ENCODE data around the gene NOM1. TPM values are rescaled to one million over a fixed set of nuclear protein-coding genes. Genes with fewer than 3 reads are reported as not detected.

The NOM1 gene
- total RNA-seq, 1 experiment from 2014 or later: 30.3 TPM

GRCh38 chr7:156941393-156942182 is 7.9 kb upstream of the NOM1 start:
- in situ Hi-C loops (cut with HindIII; ENCODE audit: low pct_unique_long_range_greater_than_20kb, low sequenced_read_pairs) (no loop called here), intact Hi-C loops (cut with micrococcal nuclease; ENCODE audit: unreplicated experiment) (no loop called here)
- Histone ChIP-seq H3K27ac (ENCODE audit: low read length) (no peak overlapping the region), H3K36me3 (ENCODE audit: control insufficient read depth, insufficient read depth, low read length) (no peaks in the 10 kb centered on the region), H3K9me3 (ENCODE audit: control insufficient read depth, insufficient read depth, low read depth, low read length) (no peaks in the 10 kb centered on the region), H3K4me3 (ENCODE audit: low read depth in 2 of 2, low read length in 2 of 2) (no peak overlapping the region), H3K27me3 (ENCODE audit: control insufficient read depth, insufficient read depth, low read length) (no peaks in the 10 kb centered on the region), H3K4me1 (ENCODE audit: control insufficient read depth, insufficient read depth, low read length) (0 out of 2 replicates have a peak, but pooled peaks cover under 1% of the 10 kb centered on the region)
- POLR2A ChIA-PET: no interaction called here
- no TSS peak for BruUV-seq (replicated peaks)
- CTCF ChIA-PET: no interaction called here
- DNase-seq (ENCODE audit: low read depth, low spot score): no peak
- TF ChIP-seq TCF7L2 (IDR thresholded peaks at IDR 0.05; ENCODE audit: low read depth, low read length) (no peak), POLR2AphosphoS5 (IDR thresholded peaks at IDR 0.05; ENCODE audit: low read depth, low read length) (no peak), SIN3A (IDR thresholded peaks at IDR 0.05; ENCODE audit: borderline replicate concordance, insufficient read depth, low read depth, low read length) (no peak), REST (IDR thresholded peaks at IDR 0.05; ENCODE audit: insufficient read depth in 1 of 2, low read depth in 2 of 2, low read length in 1 of 2) (no peak)
- TF ChIP-seq, protein P1, sequence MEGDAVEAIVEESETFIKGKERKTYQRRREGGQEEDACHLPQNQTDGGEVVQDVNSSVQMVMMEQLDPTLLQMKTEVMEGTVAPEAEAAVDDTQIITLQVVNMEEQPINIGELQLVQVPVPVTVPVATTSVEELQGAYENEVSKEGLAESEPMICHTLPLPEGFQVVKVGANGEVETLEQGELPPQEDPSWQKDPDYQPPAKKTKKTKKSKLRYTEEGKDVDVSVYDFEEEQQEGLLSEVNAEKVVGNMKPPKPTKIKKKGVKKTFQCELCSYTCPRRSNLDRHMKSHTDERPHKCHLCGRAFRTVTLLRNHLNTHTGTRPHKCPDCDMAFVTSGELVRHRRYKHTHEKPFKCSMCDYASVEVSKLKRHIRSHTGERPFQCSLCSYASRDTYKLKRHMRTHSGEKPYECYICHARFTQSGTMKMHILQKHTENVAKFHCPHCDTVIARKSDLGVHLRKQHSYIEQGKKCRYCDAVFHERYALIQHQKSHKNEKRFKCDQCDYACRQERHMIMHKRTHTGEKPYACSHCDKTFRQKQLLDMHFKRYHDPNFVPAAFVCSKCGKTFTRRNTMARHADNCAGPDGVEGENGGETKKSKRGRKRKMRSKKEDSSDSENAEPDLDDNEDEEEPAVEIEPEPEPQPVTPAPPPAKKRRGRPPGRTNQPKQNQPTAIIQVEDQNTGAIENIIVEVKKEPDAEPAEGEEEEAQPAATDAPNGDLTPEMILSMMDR (IDR thresholded peaks at IDR 0.05): no peak
- ATAC-seq: no peak

GRCh38 chr7:156942708-156943090 is 6.8 kb upstream of the NOM1 start:
- in situ Hi-C loops (cut with HindIII; ENCODE audit: low pct_unique_long_range_greater_than_20kb, low sequenced_read_pairs): no loop called here
- no TSS peak for BruUV-seq (replicated peaks)
- Histone ChIP-seq H3K27me3 (ENCODE audit: control insufficient read depth, insufficient read depth, low read length) (no peaks in the 10 kb centered on the region), H3K27ac (ENCODE audit: low read length) (no peak overlapping the region), H3K9me3 (ENCODE audit: control insufficient read depth, insufficient read depth, low read depth, low read length) (no peaks in the 10 kb centered on the region), H3K36me3 (ENCODE audit: control insufficient read depth, insufficient read depth, low read length) (no peaks in the 10 kb centered on the region), H3K4me3 (ENCODE audit: low read depth in 2 of 2, low read length in 2 of 2) (no peak overlapping the region), H3K4me1 (ENCODE audit: control insufficient read depth, insufficient read depth, low read length) (0 out of 2 replicates have a peak, but pooled peaks cover 6% of the 10 kb centered on the region)
- intact Hi-C loops (cut with micrococcal nuclease; ENCODE audit: unreplicated experiment): no loop called here
- POLR2A ChIA-PET: no interaction called here
- TF ChIP-seq SIN3A (IDR thresholded peaks at IDR 0.05; ENCODE audit: borderline replicate concordance, insufficient read depth, low read depth, low read length) (no peak), REST (IDR thresholded peaks at IDR 0.05; ENCODE audit: insufficient read depth in 1 of 2, low read depth in 2 of 2, low read length in 1 of 2) (no peak), TCF7L2 (IDR thresholded peaks at IDR 0.05; ENCODE audit: low read depth, low read length) (no peak), POLR2AphosphoS5 (IDR thresholded peaks at IDR 0.05; ENCODE audit: low read depth, low read length) (no peak)
- TF ChIP-seq, protein P1 (IDR thresholded peaks at IDR 0.05): no peak
- DNase-seq (ENCODE audit: low read depth, low spot score) (no peak), ATAC-seq (peak; percentile 24; the same call in 1 of the 2 replicates)
- CTCF ChIA-PET: no interaction called here

Data from Panc1 (cell line).